ENCODE measurements around the gene MAPK10.

- TF ChIP-seq CTCF (IDR thresholded peaks at IDR 0.05) (no peak), POLR2A (IDR thresholded peaks at IDR 0.05) (no peak), POLR2AphosphoS5 (IDR thresholded peaks at IDR 0.05) (no peak)
Observed at GRCh38 chr4:86376850-86377249, 17.0 kb upstream of the MAPK10 start.

Measured in prostate gland (tissue), 2 donors.